ENCODE measurements around the gene GFY. TPM values are rescaled to one million over a fixed set of nuclear protein-coding genes. Genes with fewer than 3 reads are reported as not detected.
"Not testable (repeated sequence)": the region's sequence is repeated elsewhere in the genome, so short reads cannot be mapped to it uniquely, and the experiment has no call there.

The GFY gene
- polyA plus RNA-seq, 2 donors: not detected

GRCh38 chr19:49461130-49461529, 35.9 kb downstream of the GFY start:
- not testable (repeated sequence) for H3K27ac ChIP-seq (ENCODE audit: low read depth in 2 of 2, low read length in 1 of 2); H3K9me3 ChIP-seq (ENCODE audit: control insufficient read depth in 2 of 2, insufficient read depth in 1 of 2, low read depth in 1 of 2, low read length in 1 of 2); H3K4me1 ChIP-seq (ENCODE audit: control insufficient read depth in 2 of 2, insufficient read depth in 2 of 2, low read length in 1 of 2); H3K27me3 ChIP-seq (ENCODE audit: control insufficient read depth in 1 of 2, insufficient read depth in 2 of 2, low read length in 2 of 2); H3K4me3 ChIP-seq (ENCODE audit: low read depth in 1 of 2, low read length in 2 of 2)
- peaks cover 0 to 26% of the 10 kb centered on the region in 2 donors for H3K36me3 ChIP-seq (ENCODE audit: control insufficient read depth in 2 of 2, insufficient read depth in 2 of 2, low read length in 1 of 2)
- WGBS, 2 donors: 0% methylated on average over 1 of the region's 1 CpG; no CpG with 5 or more reads in 1 of the 2 donors

- Histone ChIP-seq H3K4me3 (ENCODE audit: low read depth in 1 of 2, low read length in 2 of 2) (no peak overlapping the region), H3K27ac (ENCODE audit: low read depth in 2 of 2, low read length in 1 of 2) (no peak overlapping the region), H3K4me1 (ENCODE audit: control insufficient read depth in 2 of 2, insufficient read depth in 2 of 2, low read length in 1 of 2) (peaks cover 0 to 2% of the 10 kb centered on the region in 2 donors), H3K27me3 (ENCODE audit: control insufficient read depth in 1 of 2, insufficient read depth in 2 of 2, low read length in 2 of 2) (no peaks in the 10 kb centered on the region), H3K36me3 (ENCODE audit: control insufficient read depth in 2 of 2, insufficient read depth in 2 of 2, low read length in 1 of 2) (peaks cover 0 to 29% of the 10 kb centered on the region in 2 donors), H3K9me3 (ENCODE audit: control insufficient read depth in 2 of 2, insufficient read depth in 1 of 2, low read depth in 1 of 2, low read length in 1 of 2) (no peaks in the 10 kb centered on the region)
- 97 to 98% methylated on average over 34 to 37 of the region's 37 CpGs for WGBS, 2 donors
These were observed 36.5 kb downstream of the GFY start for GRCh38 chr19:49461656-49462055.

- Histone ChIP-seq H3K4me3 (ENCODE audit: low read depth in 1 of 2, low read length in 2 of 2) (no peak overlapping the region), H3K27ac (ENCODE audit: low read depth in 2 of 2, low read length in 1 of 2) (no peak overlapping the region), H3K36me3 (ENCODE audit: control insufficient read depth in 2 of 2, insufficient read depth in 2 of 2, low read length in 1 of 2) (peaks cover 0 to 29% of the 10 kb centered on the region in 2 donors), H3K9me3 (ENCODE audit: control insufficient read depth in 2 of 2, insufficient read depth in 1 of 2, low read depth in 1 of 2, low read length in 1 of 2) (no peaks in the 10 kb centered on the region), H3K4me1 (ENCODE audit: control insufficient read depth in 2 of 2, insufficient read depth in 2 of 2, low read length in 1 of 2) (peaks cover 0 to 2% of the 10 kb centered on the region in 2 donors), H3K27me3 (ENCODE audit: control insufficient read depth in 1 of 2, insufficient read depth in 2 of 2, low read length in 2 of 2) (no peaks in the 10 kb centered on the region)
- WGBS, 2 donors: 86 to 87% methylated on average over 12 of the region's 12 CpGs
These were observed 37.3 kb downstream of the GFY start for GRCh38 chr19:49462492-49462891.

GRCh38 chr19:49463960-49464740, 39.0 kb downstream of the GFY start:
- Histone ChIP-seq H3K36me3 (ENCODE audit: control insufficient read depth in 2 of 2, insufficient read depth in 2 of 2, low read length in 1 of 2) (peaks cover 0 to 27% of the 10 kb centered on the region in 2 donors), H3K27ac (ENCODE audit: low read depth in 2 of 2, low read length in 1 of 2) (no peak overlapping the region), H3K4me3 (ENCODE audit: low read depth in 1 of 2, low read length in 2 of 2) (no peak overlapping the region), H3K9me3 (ENCODE audit: control insufficient read depth in 2 of 2, insufficient read depth in 1 of 2, low read depth in 1 of 2, low read length in 1 of 2) (no peaks in the 10 kb centered on the region), H3K27me3 (ENCODE audit: control insufficient read depth in 1 of 2, insufficient read depth in 2 of 2, low read length in 2 of 2) (no peaks in the 10 kb centered on the region), H3K4me1 (ENCODE audit: control insufficient read depth in 2 of 2, insufficient read depth in 2 of 2, low read length in 1 of 2) (peaks cover 2 to 8% of the 10 kb centered on the region in 2 donors)
- WGBS, 2 donors: 92 to 95% methylated on average over 37 to 39 of the region's 39 CpGs

- Histone ChIP-seq H3K27ac (ENCODE audit: low read depth in 2 of 2, low read length in 1 of 2) (no peak overlapping the region), H3K9me3 (ENCODE audit: control insufficient read depth in 2 of 2, insufficient read depth in 1 of 2, low read depth in 1 of 2, low read length in 1 of 2) (no peaks in the 10 kb centered on the region), H3K4me3 (ENCODE audit: low read depth in 1 of 2, low read length in 2 of 2) (no peak overlapping the region), H3K4me1 (ENCODE audit: control insufficient read depth in 2 of 2, insufficient read depth in 2 of 2, low read length in 1 of 2) (peaks cover 2 to 11% of the 10 kb centered on the region in 2 donors), H3K36me3 (ENCODE audit: control insufficient read depth in 2 of 2, insufficient read depth in 2 of 2, low read length in 1 of 2) (peaks cover 0 to 23% of the 10 kb centered on the region in 2 donors), H3K27me3 (ENCODE audit: control insufficient read depth in 1 of 2, insufficient read depth in 2 of 2, low read length in 2 of 2) (no peaks in the 10 kb centered on the region)
- 93 to 97% methylated on average over 3 of the region's 3 CpGs for WGBS, 2 donors
These were observed 40.2 kb downstream of the GFY start for GRCh38 chr19:49465371-49465770.

- 57 to 74% methylated on average over 19 of the region's 19 CpGs for WGBS, 2 donors
These were observed 43.0 kb downstream of the GFY start for GRCh38 chr19:49468199-49468598.

GRCh38 chr19:49468746-49469447, 43.7 kb downstream of the GFY start:
- 34 to 43% methylated on average over 15 of the region's 15 CpGs for WGBS, 2 donors
- H3K36me3 ChIP-seq (ENCODE audit: control insufficient read depth in 2 of 2, insufficient read depth in 2 of 2, low read length in 1 of 2): peaks cover 0 to 15% of the 10 kb centered on the region in 2 donors
- no peaks in the 10 kb centered on the region for H3K9me3 ChIP-seq (ENCODE audit: control insufficient read depth in 2 of 2, insufficient read depth in 1 of 2, low read depth in 1 of 2, low read length in 1 of 2)
- H3K27ac ChIP-seq (ENCODE audit: low read depth in 2 of 2, low read length in 1 of 2): peak overlapping the region; percentile 94 to 96
- peaks cover 2 to 11% of the 10 kb centered on the region in 2 donors for H3K4me1 ChIP-seq (ENCODE audit: control insufficient read depth in 2 of 2, insufficient read depth in 2 of 2, low read length in 1 of 2)
- H3K27me3 ChIP-seq (ENCODE audit: control insufficient read depth in 1 of 2, insufficient read depth in 2 of 2, low read length in 2 of 2): no peaks in the 10 kb centered on the region
- H3K4me3 ChIP-seq (ENCODE audit: low read depth in 1 of 2, low read length in 2 of 2): no peak overlapping the region

More at GRCh38 chr19:49468199-49468598, 43.0 kb downstream of the GFY start:
- peaks cover 2 to 11% of the 10 kb centered on the region in 2 donors for H3K4me1 ChIP-seq (ENCODE audit: control insufficient read depth in 2 of 2, insufficient read depth in 2 of 2, low read length in 1 of 2)
- H3K4me3 ChIP-seq (ENCODE audit: low read depth in 1 of 2, low read length in 2 of 2): peak overlapping the region in 1 of 2 donors; percentile 2
- peak overlapping the region; percentile 94 to 96 for H3K27ac ChIP-seq (ENCODE audit: low read depth in 2 of 2, low read length in 1 of 2)
- H3K9me3 ChIP-seq (ENCODE audit: control insufficient read depth in 2 of 2, insufficient read depth in 1 of 2, low read depth in 1 of 2, low read length in 1 of 2): no peaks in the 10 kb centered on the region
- H3K36me3 ChIP-seq (ENCODE audit: control insufficient read depth in 2 of 2, insufficient read depth in 2 of 2, low read length in 1 of 2): peaks cover 0 to 15% of the 10 kb centered on the region in 2 donors
- no peaks in the 10 kb centered on the region for H3K27me3 ChIP-seq (ENCODE audit: control insufficient read depth in 1 of 2, insufficient read depth in 2 of 2, low read length in 2 of 2)

GRCh38 chr19:49469828-49470614, 44.8 kb downstream of the GFY start:
- no peak overlapping the region for H3K4me3 ChIP-seq (ENCODE audit: low read depth in 1 of 2, low read length in 2 of 2)
- H3K36me3 ChIP-seq (ENCODE audit: control insufficient read depth in 2 of 2, insufficient read depth in 2 of 2, low read length in 1 of 2): peaks cover 0 to 8% of the 10 kb centered on the region in 2 donors
- peaks cover 2 to 16% of the 10 kb centered on the region in 2 donors for H3K4me1 ChIP-seq (ENCODE audit: control insufficient read depth in 2 of 2, insufficient read depth in 2 of 2, low read length in 1 of 2)
- H3K27me3 ChIP-seq (ENCODE audit: control insufficient read depth in 1 of 2, insufficient read depth in 2 of 2, low read length in 2 of 2): no peaks in the 10 kb centered on the region
- H3K9me3 ChIP-seq (ENCODE audit: control insufficient read depth in 2 of 2, insufficient read depth in 1 of 2, low read depth in 1 of 2, low read length in 1 of 2): no peaks in the 10 kb centered on the region
- WGBS, 2 donors: 78 to 80% methylated on average over 25 of the region's 25 CpGs
- peak overlapping the region; percentile 22 to 94 for H3K27ac ChIP-seq (ENCODE audit: low read depth in 2 of 2, low read length in 1 of 2)

GRCh38 chr19:49470615-49470978, 45.4 kb downstream of the GFY start:
- Histone ChIP-seq H3K27me3 (ENCODE audit: control insufficient read depth in 1 of 2, insufficient read depth in 2 of 2, low read length in 2 of 2) (no peaks in the 10 kb centered on the region), H3K36me3 (ENCODE audit: control insufficient read depth in 2 of 2, insufficient read depth in 2 of 2, low read length in 1 of 2) (peaks cover 0 to 8% of the 10 kb centered on the region in 2 donors), H3K4me3 (ENCODE audit: low read depth in 1 of 2, low read length in 2 of 2) (no peak overlapping the region), H3K27ac (ENCODE audit: low read depth in 2 of 2, low read length in 1 of 2) (no peak overlapping the region), H3K9me3 (ENCODE audit: control insufficient read depth in 2 of 2, insufficient read depth in 1 of 2, low read depth in 1 of 2, low read length in 1 of 2) (no peaks in the 10 kb centered on the region), H3K4me1 (ENCODE audit: control insufficient read depth in 2 of 2, insufficient read depth in 2 of 2, low read length in 1 of 2) (peaks cover 2 to 16% of the 10 kb centered on the region in 2 donors)
- 74 to 75% methylated on average over 8 of the region's 8 CpGs for WGBS, 2 donors

Data from esophagus (tissue), 2 donors.